Astrocyte (in vitro differentiated cells and primary cell): ENCODE measurements around the gene BBX. TPM values are rescaled to one million over a fixed set of nuclear protein-coding genes. Genes with fewer than 3 reads are reported as not detected.

Experiments used
- DNase-seq: peaks from one replicate; pipeline ENCODE4 v3.0.0-alpha.2; 2010; ENCODE audit warnings: low read depth
- FAIRE-seq: peaks from 2 replicates; lab custom pipeline; 2011; peaks lifted over from hg19 to GRCh38; lab: Jason Lieb, UNC
- H2AFZ ChIP-seq: 2 replicates; pipeline ENCODE4 v1.6.0; 2012; ENCODE audit warnings: low read depth, low read length, inconsistent platforms
- H3K27ac ChIP-seq: 2 replicates; pipeline ENCODE4 v1.5.1; 2011; ENCODE audit warnings: low read depth, low read length, inconsistent platforms
- H3K27me3 ChIP-seq: 2 replicates; pipeline ENCODE4 v1.6.0; 2011; ENCODE audit warnings: low read length, inconsistent platforms; ENCODE audit not compliant: insufficient read depth
- H3K36me3 ChIP-seq: 2 replicates; pipeline ENCODE4 v1.5.1; 2011; ENCODE audit warnings: low read length, inconsistent platforms; ENCODE audit not compliant: insufficient read depth
- H3K4me1 ChIP-seq: 2 replicates; pipeline ENCODE4 v1.5.1; 2011; ENCODE audit warnings: low read length, inconsistent platforms; ENCODE audit not compliant: insufficient read depth
- H3K4me2 ChIP-seq: 2 replicates; pipeline ENCODE4 v1.6.0; 2012; ENCODE audit warnings: low read length, inconsistent platforms
- H3K4me3 ChIP-seq: 2 replicates; pipeline ENCODE4 v1.5.1; 2011; ENCODE audit warnings: low read depth, mild to moderate bottlenecking, low read length, inconsistent platforms; ENCODE audit not compliant: insufficient read depth
- H3K79me2 ChIP-seq: 2 replicates; pipeline ENCODE4 v1.6.0; 2012; ENCODE audit warnings: mild to moderate bottlenecking, low read length, inconsistent platforms; ENCODE audit not compliant: insufficient read depth
- H3K9ac ChIP-seq: 2 replicates; pipeline ENCODE4 v1.6.0; 2012; ENCODE audit warnings: mild to moderate bottlenecking, low read length, inconsistent platforms
- H3K9me3 ChIP-seq: 2 replicates; pipeline ENCODE4 v1.5.1; 2012; ENCODE audit warnings: low read depth, mild to moderate bottlenecking, low read length, inconsistent platforms; ENCODE audit not compliant: insufficient read depth
- H4K20me1 ChIP-seq: 2 replicates; pipeline ENCODE4 v1.6.0; 2012; ENCODE audit warnings: low read length, inconsistent platforms; ENCODE audit not compliant: insufficient read depth
- H3K27ac Mint-ChIP-seq: one replicate; pipeline ENCODE4 v1.8.0; 2021; ENCODE audit warnings: mild to moderate bottlenecking, mixed read lengths; ENCODE audit not compliant: unreplicated experiment
- H3K27me3 Mint-ChIP-seq: one replicate; pipeline ENCODE4 v1.8.0; 2021; ENCODE audit warnings: low read depth, mixed read lengths; ENCODE audit not compliant: unreplicated experiment
- H3K36me3 Mint-ChIP-seq: one replicate; pipeline ENCODE4 v1.8.0; 2021; ENCODE audit warnings: low read depth, mixed read lengths; ENCODE audit not compliant: unreplicated experiment
- H3K4me1 Mint-ChIP-seq: one replicate; pipeline ENCODE4 v1.8.0; 2021; ENCODE audit warnings: low read depth, mixed read lengths; ENCODE audit not compliant: unreplicated experiment
- H3K4me3 Mint-ChIP-seq: one replicate; pipeline ENCODE4 v1.8.0; 2021; ENCODE audit warnings: mild to moderate bottlenecking, moderate library complexity, mixed read lengths; ENCODE audit not compliant: unreplicated experiment
- H3K9me3 Mint-ChIP-seq: one replicate; pipeline ENCODE4 v1.8.0; 2021; ENCODE audit warnings: mild to moderate bottlenecking, mixed read lengths; ENCODE audit not compliant: unreplicated experiment
- EZH2 ChIP-seq: IDR thresholded peaks from 2 replicates; pipeline ENCODE4 v1.6.1; 2012; ENCODE audit warnings: mild to moderate bottlenecking, low read length, inconsistent platforms; ENCODE audit not compliant: insufficient read depth
- total RNA-seq: library from RNA; stranded (reverse); gene quantifications from 2 replicates; pipeline ENCODE4 v1.2.1, GENCODE V29; 2021
- TF ChIP-seq, protein P1 (sequence below): IDR thresholded peaks from 2 replicates; pipeline ENCODE4 v1.5.1; 2011; ENCODE audit warnings: low read depth, mild to moderate bottlenecking, inconsistent platforms, low read length, moderate library complexity; ENCODE audit not compliant: insufficient read depth

Gene BBX
- total RNA-seq, 1 donor from 2014 or later, result 91.6 TPM

DNA sequence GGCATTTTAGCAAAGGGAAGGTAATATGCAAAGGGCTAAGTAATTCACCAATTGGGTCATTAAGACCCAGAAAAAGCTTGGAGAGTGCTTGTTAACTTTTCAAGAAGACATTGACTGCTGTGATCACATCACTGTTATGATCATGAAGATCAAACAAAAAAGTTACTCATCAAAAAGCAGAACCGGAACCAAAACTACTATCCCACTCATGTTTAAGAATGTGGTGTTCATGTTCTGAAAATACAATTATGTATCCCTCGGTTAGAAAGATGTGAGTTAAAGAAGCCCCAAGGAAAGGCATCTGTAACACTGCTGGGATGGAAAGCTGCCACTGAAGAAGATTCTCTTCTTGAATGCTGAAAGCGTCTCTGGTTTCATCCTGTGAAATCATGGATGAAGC lies 32.6 kb downstream of the BBX start:
- no peaks in the 10 kb centered on the region for H3K9me3 Mint-ChIP-seq
- no peak overlapping the region for H3K9ac ChIP-seq
- peaks cover 14% of the 10 kb centered on the region for H4K20me1 ChIP-seq
- H3K36me3 Mint-ChIP-seq, result peaks cover 5% of the 10 kb centered on the region
- DNase-seq, result no peak
- no peaks in the 10 kb centered on the region for H3K4me1 Mint-ChIP-seq
- no peak overlapping the region for H3K4me2 ChIP-seq
- H3K4me3 ChIP-seq, result no peak overlapping the region
- H3K27ac ChIP-seq, result no peak overlapping the region
- no peak for TF ChIP-seq EZH2
- TF ChIP-seq, protein P1, sequence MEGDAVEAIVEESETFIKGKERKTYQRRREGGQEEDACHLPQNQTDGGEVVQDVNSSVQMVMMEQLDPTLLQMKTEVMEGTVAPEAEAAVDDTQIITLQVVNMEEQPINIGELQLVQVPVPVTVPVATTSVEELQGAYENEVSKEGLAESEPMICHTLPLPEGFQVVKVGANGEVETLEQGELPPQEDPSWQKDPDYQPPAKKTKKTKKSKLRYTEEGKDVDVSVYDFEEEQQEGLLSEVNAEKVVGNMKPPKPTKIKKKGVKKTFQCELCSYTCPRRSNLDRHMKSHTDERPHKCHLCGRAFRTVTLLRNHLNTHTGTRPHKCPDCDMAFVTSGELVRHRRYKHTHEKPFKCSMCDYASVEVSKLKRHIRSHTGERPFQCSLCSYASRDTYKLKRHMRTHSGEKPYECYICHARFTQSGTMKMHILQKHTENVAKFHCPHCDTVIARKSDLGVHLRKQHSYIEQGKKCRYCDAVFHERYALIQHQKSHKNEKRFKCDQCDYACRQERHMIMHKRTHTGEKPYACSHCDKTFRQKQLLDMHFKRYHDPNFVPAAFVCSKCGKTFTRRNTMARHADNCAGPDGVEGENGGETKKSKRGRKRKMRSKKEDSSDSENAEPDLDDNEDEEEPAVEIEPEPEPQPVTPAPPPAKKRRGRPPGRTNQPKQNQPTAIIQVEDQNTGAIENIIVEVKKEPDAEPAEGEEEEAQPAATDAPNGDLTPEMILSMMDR, result no peak
- no peaks in the 10 kb centered on the region for H3K27me3 Mint-ChIP-seq
- H3K9me3 ChIP-seq, result no peaks in the 10 kb centered on the region
- no peaks in the 10 kb centered on the region for H3K79me2 ChIP-seq
- no peak overlapping the region for H3K27ac Mint-ChIP-seq
- no peaks in the 10 kb centered on the region for H3K27me3 ChIP-seq
- no peak overlapping the region for H2AFZ ChIP-seq
- H3K36me3 ChIP-seq, result no peaks in the 10 kb centered on the region
- H3K4me1 ChIP-seq, result no peaks in the 10 kb centered on the region
- FAIRE-seq, result no peak
- no peak overlapping the region for H3K4me3 Mint-ChIP-seq

DNA sequence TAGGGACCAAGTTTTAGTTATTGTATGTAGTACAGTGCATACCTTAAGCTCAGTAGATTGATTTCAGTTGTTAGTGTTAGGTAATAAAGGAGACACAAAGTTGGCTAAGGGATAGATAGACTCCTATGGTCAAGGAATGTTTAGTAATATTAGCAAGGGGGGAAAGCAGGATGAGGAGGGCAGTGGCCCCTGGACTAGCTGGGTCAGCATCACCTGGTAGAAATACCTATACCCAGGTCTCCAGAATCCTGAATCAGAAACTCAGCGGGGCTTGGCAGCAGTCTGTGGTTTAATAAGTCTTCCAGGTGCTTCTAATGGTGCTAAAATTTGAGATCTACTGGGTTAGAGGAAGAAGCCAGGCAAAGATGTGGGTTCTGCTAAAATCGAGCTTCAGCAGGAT lies 35.0 kb downstream of the BBX start:
- no peak for FAIRE-seq
- no peak for TF ChIP-seq EZH2
- TF ChIP-seq, protein P1, result no peak

DNA sequence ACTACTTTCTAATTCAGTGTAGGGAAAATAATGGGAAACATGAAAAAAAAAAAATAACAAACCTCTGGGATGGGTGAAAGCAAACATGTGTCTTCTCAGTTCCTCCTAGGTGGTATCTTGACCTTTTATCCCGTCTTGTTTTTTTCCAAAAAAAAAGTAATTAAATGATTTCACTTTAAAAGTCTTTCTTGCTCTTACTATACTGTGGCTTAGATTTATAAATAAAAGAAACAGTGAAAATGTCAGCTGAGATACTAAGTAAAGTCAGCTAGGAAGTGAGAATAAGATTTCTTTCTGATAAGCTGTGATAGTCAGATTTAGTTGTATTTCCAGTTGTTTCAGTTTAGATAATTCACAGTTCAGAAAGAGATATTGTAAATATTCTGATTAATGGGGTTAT lies 37.4 kb downstream of the BBX start:
- H3K4me1 Mint-ChIP-seq, result no peaks in the 10 kb centered on the region
- H3K4me1 ChIP-seq, result no peaks in the 10 kb centered on the region
- H3K36me3 Mint-ChIP-seq, result peaks cover 2% of the 10 kb centered on the region
- H3K9ac ChIP-seq, result no peak overlapping the region
- no peak overlapping the region for H3K4me3 ChIP-seq
- no peak overlapping the region for H3K27ac Mint-ChIP-seq
- no peak for DNase-seq
- no peaks in the 10 kb centered on the region for H3K9me3 ChIP-seq
- H3K4me2 ChIP-seq, result no peak overlapping the region
- no peak overlapping the region for H3K4me3 Mint-ChIP-seq
- no peak overlapping the region for H3K27ac ChIP-seq
- no peaks in the 10 kb centered on the region for H3K79me2 ChIP-seq
- no peaks in the 10 kb centered on the region for H3K27me3 ChIP-seq
- H3K27me3 Mint-ChIP-seq, result no peaks in the 10 kb centered on the region
- H3K36me3 ChIP-seq, result no peaks in the 10 kb centered on the region
- no peaks in the 10 kb centered on the region for H3K9me3 Mint-ChIP-seq
- peaks cover 21% of the 10 kb centered on the region for H4K20me1 ChIP-seq
- TF ChIP-seq, protein P1, result no peak
- no peak for TF ChIP-seq EZH2
- no peak for FAIRE-seq
- no peak overlapping the region for H2AFZ ChIP-seq

More for the DNA sequence above, 35.0 kb downstream of the BBX start:
- Histone ChIP-seq H3K27me3 (no peaks in the 10 kb centered on the region), H3K4me2 (no peak overlapping the region), H3K36me3 (no peaks in the 10 kb centered on the region), H4K20me1 (peaks cover 19% of the 10 kb centered on the region), H3K27ac (no peak overlapping the region), H3K4me3 (no peak overlapping the region), H3K9ac (no peak overlapping the region), H3K9me3 (no peaks in the 10 kb centered on the region), H2AFZ (no peak overlapping the region), H3K4me1 (no peaks in the 10 kb centered on the region), H3K79me2 (no peaks in the 10 kb centered on the region)
- Mint-ChIP-seq H3K27me3 (no peaks in the 10 kb centered on the region), H3K4me3 (no peak overlapping the region), H3K9me3 (no peaks in the 10 kb centered on the region), H3K27ac (no peak overlapping the region), H3K4me1 (no peaks in the 10 kb centered on the region), H3K36me3 (peaks cover 5% of the 10 kb centered on the region)
- DNase-seq, result no peak
